ENCODE measurements around the gene ZBTB8B. TPM values are rescaled to one million over a fixed set of nuclear protein-coding genes. Genes with fewer than 3 reads are reported as not detected.
A peak's percentile ranks its signal among the peaks of the same experiment; 100 is the strongest.

Gene ZBTB8B
- total and polyA plus RNA-seq, 10 of the 15 experiments (the other 5 are each of a cell fraction or from before 2014, with no cell fraction given), result under 0.01 to 0.04 (median 0.01) TPM; not detected in 4

DNA sequence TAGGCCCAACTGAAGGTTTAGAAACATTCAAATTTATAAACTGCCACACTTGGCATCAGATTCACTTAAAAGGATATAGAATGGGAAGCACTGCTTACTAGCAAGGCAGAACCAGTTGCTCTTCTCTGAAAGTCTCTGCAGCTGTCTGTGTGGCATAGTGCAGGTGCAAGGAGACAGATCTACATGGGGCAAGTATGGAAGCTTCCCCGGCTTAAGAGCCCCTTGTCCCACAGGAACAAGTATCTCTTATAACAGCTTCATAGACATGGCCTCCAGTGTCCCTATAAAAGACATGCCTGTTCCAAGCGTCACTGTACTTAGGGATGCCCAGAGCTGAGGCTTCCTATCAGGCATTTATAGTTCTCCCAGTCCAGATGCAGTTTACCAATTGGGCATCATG is 26.5 kb downstream of the ZBTB8B start (continued):
- no peak for TF ChIP-seq CREB1 (IDR thresholded peaks at IDR 0.05; ENCODE audit: low read depth)
- TF ChIP-seq HDAC6 (IDR thresholded peaks at IDR 0.05; ENCODE audit: unreplicated experiment), result no peak
- no peak for TF ChIP-seq ELK1 (IDR thresholded peaks at IDR 0.05; ENCODE audit: low read depth, low read length)
- no peak for TF ChIP-seq NR2C1 (IDR thresholded peaks at IDR 0.05)
- no peak for TF ChIP-seq CTCF (IDR thresholded peaks at IDR 0.05 in 2 of 3, conservative IDR thresholded peaks at IDR 0.05 in 1 of 3; ENCODE audit: control insufficient read depth in 2 of 3, extremely low read depth in 1 of 3, insufficient read depth in 1 of 3, low read depth in 3 of 3, low read length in 3 of 3)

- peak; percentile 51 for ATAC-seq
- WGBS (ENCODE audit: insufficient coverage, insufficient replicate concordance, low lambda C conversion rate, missing lambda C conversion rate), result 33% methylated on average over 1 of the region's 1 CpG
- CTCF ChIA-PET, result no interaction called here
- Histone ChIP-seq H3K9ac (ENCODE audit: control insufficient read depth, insufficient read depth, low read length) (no peak overlapping the region), H3K79me2 (ENCODE audit: control insufficient read depth, insufficient read depth, low read length) (no peaks in the 10 kb centered on the region), H3K4me2 (ENCODE audit: control insufficient read depth, insufficient read depth) (no peak overlapping the region), H3K4me3 (no peak overlapping the region), H3K27ac (ENCODE audit: control insufficient read depth, insufficient read depth) (no peak overlapping the region), H3K36me3 (ENCODE audit: control insufficient read depth in 2 of 2, insufficient read depth in 2 of 2, low read length in 1 of 2) (no peaks in the 10 kb centered on the region), H4K20me1 (ENCODE audit: control insufficient read depth, insufficient read depth) (no peaks in the 10 kb centered on the region), H2AFZ (ENCODE audit: control insufficient read depth, low read depth, low read length) (no peak overlapping the region), H3K4me1 (ENCODE audit: control insufficient read depth, insufficient read depth, low read length) (no peaks in the 10 kb centered on the region), H3K9me3 (replicated peaks; ENCODE audit: control insufficient read depth, insufficient read depth, low read length) (no peaks in the 10 kb centered on the region), H3K27me3 (replicated peaks in 1 of 2; ENCODE audit: control insufficient read depth in 2 of 2, insufficient read depth in 2 of 2, low read length in 1 of 2) (no peaks in the 10 kb centered on the region; a peak in 1 of 4 replicates)
- SMC1A ChIA-PET (ENCODE audit: uncharacterized antibody, unreplicated experiment), result interaction anchor here (1.3 kb wide), 1 partner anchor 28 kb away, joined by 3 read pairs; no protein-coding TSS in a partner anchor
- no peak for FAIRE-seq
- BruUV-seq (replicated peaks), result no TSS peak
- POLR2A ChIA-PET, result no interaction called here
- TF ChIP-seq PKNOX1 (IDR thresholded peaks at IDR 0.05) (peak; percentile 36; the same call in 1 of the 2 replicates), CTCF (IDR thresholded peaks at IDR 0.05 in 2 of 3, conservative IDR thresholded peaks at IDR 0.05 in 1 of 3; ENCODE audit: control insufficient read depth in 2 of 3, extremely low read depth in 1 of 3, insufficient read depth in 1 of 3, low read depth in 3 of 3, low read length in 3 of 3) (no peak), CBFB (IDR thresholded peaks at IDR 0.05; ENCODE audit: low read depth) (no peak), BACH1 (IDR thresholded peaks at IDR 0.05; ENCODE audit: borderline replicate concordance) (no peak), TCF12 (IDR thresholded peaks at IDR 0.05; ENCODE audit: low read depth, low read length) (0 out of 2 replicates have a peak, but pooled peaks have one; percentile 16), MEF2B (IDR thresholded peaks at IDR 0.05; ENCODE audit: partially characterized antibody, poor library complexity, severe bottlenecking) (no peak), CHD2 (IDR thresholded peaks at IDR 0.05; ENCODE audit: borderline replicate concordance, low read depth, low read length) (no peak), IRF5 (IDR thresholded peaks at IDR 0.05; ENCODE audit: borderline replicate concordance) (no peak)
- no peak for DNase-seq (ENCODE audit: low read depth, low spot score)
- RAD21 ChIA-PET (ENCODE audit: unreplicated experiment), result interaction anchor here (0.7 kb wide), 1 partner anchor 219 kb away, joined by 3 read pairs; no protein-coding TSS in a partner anchor
- in situ Hi-C loops (cut with MboI) (no loop called here), intact Hi-C loops (cut with micrococcal nuclease; ENCODE audit: unreplicated experiment) (no loop called here)
Observed at GRCh38 chr1:32494196-32494595, 29.3 kb downstream of the ZBTB8B start.
